K562 (cell line): ENCODE measurements around the gene ARFRP1. TPM values are rescaled to one million over a fixed set of nuclear protein-coding genes. Genes with fewer than 3 reads are reported as not detected.

Source experiments
- ATAC-seq: fragments of 200-7000 bp; cut with Tn5 transposase; 3 replicates; pipeline ENCODE4 v1.9.1; 2020; ENCODE audit warnings: moderate library complexity
- BruUV-seq: library from RNA; stranded (reverse); fragments of 400-500 nt; replicated peaks from 2 replicates; lab custom pipeline; 2021; lab: Mats Ljungman, UMichigan
- CTCF ChIA-PET: fragments of 300-600 bp; formaldehyde crosslinking; extraction: SDS; loops from one replicate; lab custom pipeline; 2021; ENCODE audit warnings: low intra/inter-chr PET ratio; lab: Yijun Ruan, JAX
- POLR2A ChIA-PET: fragments of 300-600, 350-650 bp; sonication (Branson Sonifier 250); formaldehyde crosslinking; extraction: SDS; loops from one replicate; lab custom pipeline; 2021; ENCODE audit warnings: antibody characterized with exemption, inconsistent platforms; lab: Yijun Ruan, JAX
- DNase-seq, 4 experiments: peaks; one replicate each; pipeline versions ENCODE4 v3.0.0 to v3.0.0-alpha.2; 2011 to 2018; ENCODE audit warnings: low spot score in 3 of 4, mixed read lengths in 3 of 4; ENCODE audit errors: extremely low read depth in 1 of 4
- FAIRE-seq: peaks from 2 replicates; lab custom pipeline; 2011; peaks lifted over from hg19 to GRCh38; lab: Jason Lieb, UNC
- H2AFZ ChIP-seq: 2 replicates; pipeline ENCODE4 v1.6.0; 2011; ENCODE audit warnings: low read depth, low read length, control low read depth, inconsistent platforms
- H3K27ac ChIP-seq: fragments of 200-600 bp; 3 replicates; pipeline ENCODE4 v1.8.0; 2011; ENCODE audit warnings: low read depth, mild to moderate bottlenecking, control low read depth, inconsistent platforms, low read length, moderate library complexity, mixed read lengths; ENCODE audit errors: extremely low read depth
- H3K27me3 ChIP-seq, 2 experiments: fragments of 300-600 bp in 1 of 2; 2 replicates in 1 of 2; 3 replicates in 1 of 2; pipeline versions ENCODE4 v1.6.0 to v1.8.0; 2011; ENCODE audit warnings: inconsistent platforms in 2 of 2, low read length in 2 of 2, mild to moderate bottlenecking in 1 of 2, mixed read lengths in 1 of 2, moderate library complexity in 1 of 2; ENCODE audit not compliant: control insufficient read depth in 2 of 2, insufficient read depth in 2 of 2
- H3K36me3 ChIP-seq: fragments of 300-600 bp; 3 replicates; pipeline ENCODE4 v1.8.0; 2011; ENCODE audit warnings: mild to moderate bottlenecking, low read length, inconsistent platforms; ENCODE audit not compliant: control insufficient read depth, insufficient read depth
- H3K4me1 ChIP-seq, 2 experiments: fragments of 200-600 bp in 1 of 2; replicated peaks in 1 of 2; 2 replicates in 1 of 2; 3 replicates in 1 of 2; pipeline versions ENCODE4 v1.5.1 to v1.8.0; 2011; ENCODE audit warnings: inconsistent platforms in 2 of 2, low read length in 2 of 2, mild to moderate bottlenecking in 1 of 2, mixed read lengths in 1 of 2, moderate library complexity in 1 of 2; ENCODE audit not compliant: control insufficient read depth in 2 of 2, insufficient read depth in 2 of 2
- H3K4me2 ChIP-seq: 2 replicates; pipeline ENCODE4 v1.6.1; 2011; ENCODE audit warnings: low read length, control low read depth, inconsistent platforms, mixed read lengths; ENCODE audit not compliant: insufficient read depth
- H3K4me3 ChIP-seq: fragments of 200-600 bp; sonication (generic), shearing (Covaris generic); 2 replicates; pipeline ENCODE4 v1.5.1; 2016; ENCODE audit warnings: control low read depth, inconsistent platforms
- H3K79me2 ChIP-seq: fragments of 200-600 bp; 3 replicates; pipeline ENCODE4 v1.8.0; 2011; ENCODE audit warnings: low read length, inconsistent platforms; ENCODE audit not compliant: control insufficient read depth, insufficient read depth
- H3K9ac ChIP-seq, 2 experiments: 2 replicates each; pipeline versions ENCODE4 v1.6.0 to v1.6.1; 2011; ENCODE audit warnings: low read depth in 2 of 2, low read length in 2 of 2, control low read depth in 1 of 2, inconsistent platforms in 1 of 2, mild to moderate bottlenecking in 1 of 2, mixed read lengths in 1 of 2; ENCODE audit not compliant: insufficient read depth in 1 of 2
- H3K9me1 ChIP-seq: one replicate; pipeline ENCODE4 v1.6.0; 2011; ENCODE audit warnings: inconsistent platforms, mild to moderate bottlenecking, low read length, moderate library complexity; ENCODE audit not compliant: control insufficient read depth, insufficient read depth
- H3K9me3 ChIP-seq: replicated peaks from 2 replicates; pipeline ENCODE4 v1.5.1; 2011; ENCODE audit warnings: low read depth, low read length, inconsistent platforms; ENCODE audit not compliant: control insufficient read depth, insufficient read depth
- H4K20me1 ChIP-seq: replicated peaks from 2 replicates; pipeline ENCODE4 v1.6.1; 2011; ENCODE audit warnings: low read length, inconsistent platforms, mixed read lengths; ENCODE audit not compliant: control insufficient read depth, insufficient read depth
- ASH1L ChIP-seq: fragments of 450-650 bp; IDR thresholded peaks from 2 replicates; pipeline ENCODE4 v1.6.1; 2018; ENCODE audit warnings: borderline replicate concordance, mild to moderate bottlenecking, low read depth; ENCODE audit not compliant: partially characterized antibody
- ATF1 ChIP-seq, 2 experiments: fragments of 450-650 bp in 1 of 2; IDR thresholded peaks; 2 replicates each; pipeline ENCODE4 v1.6.1; 2016; ENCODE audit warnings: missing compliant biosample characterization in 1 of 2, missing genetic modification characterization in 1 of 2
- ATF4 ChIP-seq: fragments of 450-650 bp; formaldehyde crosslinking; IDR thresholded peaks from 2 replicates; pipeline ENCODE4 v1.4.0; 2022; ENCODE audit warnings: mild to moderate bottlenecking, moderate library complexity
- CHD2 ChIP-seq: IDR thresholded peaks from 2 replicates; pipeline ENCODE4 v1.6.1; 2011; ENCODE audit warnings: low read depth, low read length
- ELF4 ChIP-seq: fragments of 450-650 bp; formaldehyde crosslinking; IDR thresholded peaks from 2 replicates; pipeline ENCODE4 v1.4.0; 2022; ENCODE audit warnings: missing genetic modification characterization
- ESRRB ChIP-seq: fragments of 250-450 bp; sonication (Bioruptor Pico); IDR thresholded peaks from 2 replicates; pipeline ENCODE4 v1.5.0; 2020; ENCODE audit warnings: mild to moderate bottlenecking, moderate library complexity, borderline replicate concordance
- HNRNPK ChIP-seq: fragments of 200-400 bp; formaldehyde crosslinking; IDR thresholded peaks from one replicate; pipeline ENCODE4 v1.6.1; 2018; ENCODE audit warnings: mild to moderate bottlenecking, low read depth, low read length; ENCODE audit not compliant: poor library complexity, severe bottlenecking
- MED1 ChIP-seq: sonication (generic); formaldehyde crosslinking; IDR thresholded peaks from 2 replicates; pipeline ENCODE4 v1.8.1; 2023; ENCODE audit warnings: missing genetic modification reagents, borderline replicate concordance
- NELFE ChIP-seq: IDR thresholded peaks from 2 replicates; pipeline ENCODE4 v1.6.1; 2011; ENCODE audit warnings: mild to moderate bottlenecking; ENCODE audit not compliant: insufficient read depth, insufficient read length
- SRSF1 ChIP-seq: fragments of 200-400 bp; formaldehyde crosslinking; IDR thresholded peaks from 2 replicates; pipeline ENCODE4 v1.6.1; 2017; ENCODE audit warnings: mild to moderate bottlenecking, low read depth, low read length, moderate library complexity
- TCFL5 ChIP-seq: fragments of 250-450 bp; sonication (Bioruptor Pico); conservative IDR thresholded peaks from 2 replicates; pipeline ENCODE4 v1.6.1; 2021; ENCODE audit warnings: mild to moderate bottlenecking, moderate library complexity, matching md5 sums
- TSC22D4 ChIP-seq: fragments of 450-650 bp; IDR thresholded peaks from 2 replicates; pipeline ENCODE4 v1.6.1; 2016; ENCODE audit warnings: missing genetic modification characterization, missing biosample characterization, control low read depth
- ZNF253 ChIP-seq: fragments of 250-450 bp; sonication (Bioruptor Pico); conservative IDR thresholded peaks from 2 replicates; pipeline ENCODE4 v1.6.1; 2021; ENCODE audit warnings: mild to moderate bottlenecking
- ZNF445 ChIP-seq: fragments of 250-450 bp; sonication (Bioruptor Pico); IDR thresholded peaks from 2 replicates; pipeline ENCODE4 v1.4.0; 2020; ENCODE audit warnings: low read depth, mild to moderate bottlenecking, moderate library complexity
- ZNF584 ChIP-seq: fragments of 200-800 bp; sonication (Bioruptor generic); IDR thresholded peaks from 2 replicates; pipeline ENCODE4 v1.6.1; 2016; ENCODE audit warnings: low read depth, mild to moderate bottlenecking, missing genetic modification characterization, missing compliant biosample characterization
- ZNF696 ChIP-seq: fragments of 250-450 bp; sonication (Bioruptor Pico); conservative IDR thresholded peaks from 2 replicates; pipeline ENCODE4 v1.4.0; 2020; ENCODE audit warnings: mild to moderate bottlenecking, moderate library complexity
- WGBS: fragments of 100-300 bp; shearing (Covaris generic); methylation state at CpG from one replicate; pipeline ENCODE4 v1.1.6; 2016; ENCODE audit warnings: low coverage, mixed read lengths; ENCODE audit not compliant: insufficient coverage; ENCODE audit errors: missing lambda C conversion rate; 5-methylcytosine and 5-hydroxymethylcytosine counted together
- in situ Hi-C: fragments of 300-500 bp; cut with MboI; formaldehyde crosslinking; loops from 4 replicates; pipeline ENCODE4 v1.15.0; 2018; ENCODE audit warnings: inconsistent platforms, mixed read lengths
- intact Hi-C: fragments of 100-400 bp; cut with micrococcal nuclease; formaldehyde crosslinking; loops from 2 replicates; pipeline ENCODE4 v1.14.2; 2022
- polyA plus RNA-seq, 8 experiments: library from polyadenylated mRNA; depleted of rRNA in 4 of 8; stranded (reverse) in 5 of 8; unstranded in 3 of 8; fragments of >200 nt; fragmentation: Nextera tagmentation in 2 of 8; fragmentation: Illumina TruSeq in 1 of 8; extraction: Ambion mirVana in 2 of 8; extraction: Trizol in 1 of 8; gene quantifications; 2 replicates each; pipeline versions ENCODE4 v1.2.1 to v1.2.3, GENCODE V29; 2011 to 2014; ENCODE audit warnings: inconsistent platforms in 1 of 8, missing spikeins in 1 of 8
- total RNA-seq, 7 experiments: library from RNA; depleted of rRNA in 6 of 7; stranded (reverse); fragments of >200 nt in 6 of 7; fragmentation: Illumina TruSeq in 2 of 7; extraction: Trizol in 2 of 7; gene quantifications; 2 replicates each; pipeline versions ENCODE4 v1.2.1 to v1.2.3, GENCODE V29; 2011 to 2021; ENCODE audit warnings: low replicate concordance in 1 of 7

Gene ARFRP1
- total and polyA plus RNA-seq, 9 of the 15 experiments (the other 6 are each of a cell fraction or from before 2014, with no cell fraction given): 2.2 to 78.9 (median 37.3) TPM

GRCh38 chr20:63749597-63750508 is 42.1 kb upstream of the ARFRP1 start:
- FAIRE-seq (no peak), DNase-seq (no peak), ATAC-seq (no peak)
- no peaks in the 10 kb centered on the region for H3K79me2 ChIP-seq
- 89% methylated on average over 15 of the region's 16 CpGs for WGBS
- no peak overlapping the region for H2AFZ ChIP-seq
- H3K9me3 ChIP-seq: no peaks in the 10 kb centered on the region
- no peak overlapping the region for H3K4me3 ChIP-seq
- no peak overlapping the region; the same call in 2 of the 3 replicates for H3K27ac ChIP-seq
- H3K27me3 ChIP-seq: no peaks in the 10 kb centered on the region
- ChIA-PET CTCF (no interaction called here), POLR2A (interaction anchor here (0.9 to 1.4 kb wide), 2 partner anchors 9 to 11 kb away, joined by 3 to 5 read pairs; no protein-coding TSS in a partner anchor)
- H3K9me1 ChIP-seq: no peaks in the 10 kb centered on the region
- intact Hi-C loops (no loop called here), in situ Hi-C loops (no loop called here)
- H3K4me2 ChIP-seq: no peak overlapping the region
- H3K36me3 ChIP-seq: no peaks in the 10 kb centered on the region
- no peak for TF ChIP-seq ZNF584 (CRISPR knock-in tag)
- no peak for TF ChIP-seq ATF4
- no peak for TF ChIP-seq TCFL5 (CRISPR knock-in tag)
- TF ChIP-seq CHD2: no peak
- no peak for TF ChIP-seq ZNF253
- TF ChIP-seq MED1 (CRISPR knock-in tag): no peak
- no peak for TF ChIP-seq SRSF1
- TF ChIP-seq ESRRB (CRISPR knock-in tag): no peak
- TF ChIP-seq ZNF445 (CRISPR knock-in tag): no peak
- no peak for TF ChIP-seq HNRNPK
- TF ChIP-seq ATF1 (CRISPR knock-in tag; IDR thresholded peaks at IDR 0.05): no peak
- no peak for TF ChIP-seq ATF1 (tag; IDR thresholded peaks at IDR 0.05)
- TF ChIP-seq ELF4 (CRISPR knock-in tag): no peak
- TF ChIP-seq ASH1L: no peak
- TF ChIP-seq NELFE: no peak
- TF ChIP-seq TSC22D4 (tag): no peak
- no peak for TF ChIP-seq ZNF696 (CRISPR knock-in tag)
- no TSS peak for BruUV-seq
- H3K4me1 ChIP-seq: peaks cover 9 to 71% of the 10 kb centered on the region in 2 experiments
- H3K9ac ChIP-seq: peak overlapping the region in 1 of 2 experiments; percentile 57; a peak in 1 of 4 replicates
- no peaks in the 10 kb centered on the region for H4K20me1 ChIP-seq
